ENCODE results near the gene RHBDL2.

Gene RHBDL2

GRCh38 chr1:38932571-38932970 is 9.1 kb downstream of the RHBDL2 start:
- no peak for TF ChIP-seq CTCF (conservative IDR thresholded peaks at IDR 0.05; ENCODE audit: low read depth)
- ChIA-PET CTCF (interaction anchor here (0.6 to 1.1 kb wide), 3 partner anchors 32 to 160 kb away, joined by 3 read pairs; no protein-coding TSS in a partner anchor), POLR2A (ENCODE audit: low non-redundant PET) (no interaction called here)
- DNase-seq (ENCODE audit: low spot score), result no peak
- H3K27ac ChIP-seq, result no peak overlapping the region

DNA sequence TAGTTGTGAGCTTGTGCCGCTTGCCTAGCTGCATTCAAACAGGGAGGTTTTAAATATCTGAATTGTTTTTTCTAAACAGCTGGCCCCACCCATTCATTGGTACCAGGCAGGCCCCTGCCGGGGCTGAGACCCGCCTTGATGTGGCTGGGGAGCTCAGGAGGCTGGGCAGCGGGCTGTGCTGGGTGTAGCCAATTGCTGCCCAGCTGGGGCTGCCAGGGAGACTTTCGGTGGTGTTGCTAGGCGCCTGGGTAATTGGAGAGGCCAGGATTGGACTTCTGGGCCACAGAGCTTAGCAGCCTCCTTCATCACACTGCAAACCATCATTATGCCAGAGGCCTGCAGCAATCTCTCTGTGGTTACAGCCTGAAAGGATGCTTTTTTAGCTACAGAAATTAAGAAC is 12.2 kb downstream of the RHBDL2 start:
- H3K27ac ChIP-seq, result no peak overlapping the region
- ChIA-PET POLR2A (ENCODE audit: low non-redundant PET) (no interaction called here), CTCF (interaction anchor here (0.6 to 0.8 kb wide), 3 partner anchors 163 to 689 kb away, joined by 3 to 8 read pairs (median 3); no protein-coding TSS in a partner anchor)
- TF ChIP-seq CTCF (conservative IDR thresholded peaks at IDR 0.05; ENCODE audit: low read depth), result no peak
- no peak for DNase-seq (ENCODE audit: low spot score)

- DNase-seq (ENCODE audit: low spot score), result no peak
- ChIA-PET CTCF (interaction anchor here (0.6 to 0.7 kb wide), 2 partner anchors 297 to 689 kb away, joined by 3 read pairs; no protein-coding TSS in a partner anchor), POLR2A (ENCODE audit: low non-redundant PET) (no interaction called here)
- TF ChIP-seq CTCF (conservative IDR thresholded peaks at IDR 0.05; ENCODE audit: low read depth), result no peak
- H3K27ac ChIP-seq, result no peak overlapping the region
Measured at GRCh38 chr1:38929054-38929453, 12.6 kb downstream of the RHBDL2 start.

GRCh38 chr1:38926091-38926490 is 15.5 kb downstream of the RHBDL2 start:
- DNase-seq (ENCODE audit: low spot score), result no peak
- H3K27ac ChIP-seq, result no peak overlapping the region
- ChIA-PET CTCF (no interaction called here), POLR2A (ENCODE audit: low non-redundant PET) (no interaction called here)
- no peak for TF ChIP-seq CTCF (conservative IDR thresholded peaks at IDR 0.05; ENCODE audit: low read depth)

DNA sequence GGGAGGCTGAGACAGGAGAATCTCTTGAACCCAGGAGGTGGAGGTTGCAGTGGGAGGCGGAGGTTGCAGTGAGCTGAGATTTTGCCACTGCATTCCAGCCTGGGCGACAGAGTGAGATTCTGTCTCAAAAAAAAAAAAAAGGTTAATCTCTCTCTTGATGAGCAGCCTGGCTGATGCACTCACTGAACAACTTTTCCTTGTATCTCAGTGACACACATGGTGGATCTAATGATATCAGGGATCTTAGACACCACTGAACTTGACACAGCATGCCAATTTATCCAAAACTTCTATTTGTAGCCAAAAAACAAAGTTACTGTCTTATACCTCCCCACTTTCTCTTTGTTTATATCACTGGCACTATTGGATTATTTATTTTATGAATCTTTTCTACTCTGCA is 16.2 kb downstream of the RHBDL2 start:
- ChIA-PET POLR2A (ENCODE audit: low non-redundant PET) (no interaction called here), CTCF (interaction anchor here (0.7 kb wide), 1 partner anchor 475 kb away, joined by 4 read pairs; no protein-coding TSS in a partner anchor)
- DNase-seq (ENCODE audit: low spot score), result no peak
- no peak for TF ChIP-seq CTCF (conservative IDR thresholded peaks at IDR 0.05; ENCODE audit: low read depth)
- no peak overlapping the region for H3K27ac ChIP-seq

- no peak for TF ChIP-seq CTCF (conservative IDR thresholded peaks at IDR 0.05; ENCODE audit: low read depth)
- POLR2A ChIA-PET (ENCODE audit: low non-redundant PET), result no interaction called here
- H3K27ac ChIP-seq, result no peak overlapping the region
- DNase-seq (ENCODE audit: low spot score), result no peak
- CTCF ChIA-PET, result no interaction called here
Measured at GRCh38 chr1:38923607-38924006, 18.0 kb downstream of the RHBDL2 start.
